Stromal cell of bone marrow (primary cell): ENCODE measurements around the gene PLD2.

Experiments used
- DNase-seq: peaks from one replicate; pipeline ENCODE4 v3.0.0-alpha.2; 2012; ENCODE audit warnings: low read depth

The PLD2 gene

DNA sequence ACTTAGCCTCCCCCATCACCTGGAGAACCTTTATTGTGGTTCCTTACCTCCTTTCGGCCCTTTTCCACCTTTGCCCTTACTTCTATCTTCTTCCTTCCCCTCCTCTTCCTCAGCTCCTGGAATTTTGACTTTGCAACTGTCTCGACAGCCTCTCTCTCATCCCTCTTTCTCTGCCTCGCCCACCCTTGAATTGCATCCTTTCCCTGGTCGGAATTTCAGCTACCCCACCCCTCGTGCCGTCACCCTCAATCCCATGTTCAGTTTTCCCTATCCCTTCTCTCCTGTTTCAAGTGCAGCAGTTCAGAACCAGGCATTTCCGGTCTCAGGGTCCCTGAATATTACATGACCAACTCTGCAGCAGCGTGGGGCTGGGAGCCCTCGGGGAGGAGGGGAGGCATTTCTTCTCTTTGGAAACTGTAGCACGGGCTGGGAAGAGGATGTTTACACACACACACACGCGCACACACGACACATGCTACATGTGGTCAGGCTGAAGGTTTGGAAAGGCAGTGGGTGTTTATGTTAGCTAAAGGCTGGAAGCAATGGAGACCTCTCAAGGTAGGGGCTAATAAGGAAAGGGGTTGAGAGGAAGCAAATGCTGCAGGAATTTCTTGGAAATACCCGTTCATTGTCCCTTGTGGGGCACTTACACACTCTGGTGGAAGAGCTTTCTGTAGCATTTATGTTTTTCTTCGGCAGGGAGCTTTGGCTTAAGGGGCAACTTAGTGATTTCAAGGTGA is 27.2 kb downstream of the PLD2 start:
- no peak for DNase-seq

DNA sequence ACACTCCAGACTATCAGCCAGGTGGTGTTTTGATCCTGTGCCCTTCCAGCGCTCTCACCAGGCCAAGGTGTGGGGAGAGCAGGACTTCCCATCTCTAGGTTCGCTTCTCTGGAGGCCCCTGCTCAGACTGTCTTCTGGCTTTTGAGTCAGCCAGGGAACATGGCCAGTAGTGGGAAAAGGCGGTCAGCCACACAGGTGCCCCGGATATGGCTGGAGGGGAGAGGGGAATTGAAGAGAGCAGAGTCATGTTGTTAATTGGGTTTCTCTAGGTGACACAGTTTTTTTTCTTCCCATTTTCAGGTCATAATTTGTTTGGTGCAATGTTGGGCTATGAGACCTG is 27.7 kb downstream of the PLD2 start:
- no peak for DNase-seq

DNA sequence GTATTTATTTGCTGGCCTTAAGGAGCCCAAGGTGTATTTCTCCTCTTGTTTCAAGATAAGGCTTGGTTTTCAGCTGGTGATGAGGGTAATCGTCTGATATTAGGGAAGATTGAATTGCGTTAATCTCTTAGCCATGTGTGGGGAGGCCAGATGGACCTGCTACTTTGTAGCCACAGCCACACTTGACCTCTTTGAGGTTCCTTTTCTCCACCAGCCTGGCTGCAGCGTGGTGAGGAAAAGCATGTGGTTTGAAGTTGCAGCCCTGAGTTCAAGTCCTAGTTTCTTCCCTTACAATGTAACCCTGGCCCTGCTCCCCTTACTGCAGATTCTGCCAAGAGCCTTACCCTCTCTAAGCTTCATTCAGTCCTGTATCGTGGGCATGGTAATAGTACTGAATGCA is 29.3 kb downstream of the PLD2 start:
- DNase-seq: no peak

DNA sequence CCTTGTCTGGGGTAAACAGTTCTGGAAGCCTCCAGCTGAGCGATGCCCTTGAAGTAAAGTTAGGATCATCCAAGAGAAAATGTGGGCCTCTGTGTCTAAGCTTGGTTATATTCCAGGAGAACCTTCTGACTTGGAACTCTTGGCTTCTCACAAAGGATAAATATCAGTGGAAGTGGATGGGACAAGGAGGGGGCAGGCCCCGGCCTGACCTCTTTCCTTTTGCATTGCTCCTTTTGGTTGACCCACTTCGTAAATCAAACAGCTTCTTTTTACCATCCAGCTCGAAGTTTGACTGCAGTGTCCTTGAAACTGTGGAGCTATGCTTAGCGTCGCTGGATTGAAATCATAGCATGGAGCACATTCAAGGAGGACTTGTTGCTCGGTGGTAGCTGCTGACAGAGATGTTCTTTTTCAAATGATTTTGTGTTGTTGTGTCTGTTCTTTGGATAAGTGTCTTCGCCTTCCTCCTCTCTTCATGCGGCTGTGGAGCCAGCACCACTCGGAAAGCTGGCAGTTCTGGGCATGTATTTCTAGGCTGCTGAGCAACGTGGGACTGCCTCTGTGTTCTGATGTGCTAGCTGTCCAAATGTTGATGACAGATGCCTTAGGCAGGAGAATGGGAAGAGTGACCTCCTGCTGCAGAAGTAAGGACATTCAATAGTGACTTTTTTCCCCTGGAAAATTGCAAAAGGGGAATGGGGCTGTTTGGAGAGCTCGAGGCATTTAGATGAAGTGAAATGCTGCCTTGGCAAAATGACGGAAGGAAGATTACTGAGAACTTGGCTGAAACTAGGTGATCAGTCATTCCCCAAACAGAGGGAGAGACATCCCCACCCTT is 30.7 kb downstream of the PLD2 start:
- DNase-seq: no peak

DNA sequence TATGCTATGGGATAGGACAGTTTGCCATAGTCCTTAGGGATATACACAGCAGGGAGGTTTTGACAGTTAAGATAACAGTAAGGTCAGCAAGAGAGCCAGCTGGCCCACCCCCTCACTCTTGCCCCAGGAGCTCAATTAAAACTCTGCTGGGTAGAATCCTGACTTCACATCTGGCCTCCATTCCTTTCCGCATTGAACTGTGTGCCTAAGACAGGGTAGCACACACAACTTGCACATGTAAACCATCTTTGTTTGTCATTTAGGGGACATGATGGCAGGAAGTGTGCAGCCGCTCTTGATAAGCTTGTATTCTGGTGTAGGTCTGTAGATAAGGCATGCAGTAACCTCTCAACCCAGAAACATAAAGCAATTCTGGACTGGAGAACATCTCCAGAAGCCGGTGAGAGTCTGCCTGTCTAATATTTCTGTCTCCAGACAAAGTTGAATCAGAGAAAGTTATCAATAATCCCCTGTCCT is 31.4 kb downstream of the PLD2 start:
- DNase-seq: no peak

DNA sequence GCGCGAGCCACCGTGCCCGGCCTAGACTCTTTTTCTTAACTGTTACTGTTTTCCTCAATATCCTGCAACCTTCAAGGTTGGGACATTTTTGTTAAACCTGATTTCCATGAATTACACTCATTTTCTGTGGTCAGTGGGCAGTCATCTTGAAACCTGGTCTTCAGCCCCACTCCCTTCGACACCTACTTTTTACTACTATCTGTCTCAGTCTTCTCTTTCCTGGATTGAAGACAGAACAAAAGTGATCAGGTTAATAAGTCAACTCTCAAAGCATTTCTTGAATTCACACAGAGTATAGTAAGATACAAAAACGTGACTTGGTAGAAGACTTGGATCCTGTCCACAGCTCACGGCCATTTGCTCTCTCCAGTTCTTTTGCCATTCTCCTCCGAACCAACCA is 32.3 kb downstream of the PLD2 start:
- no peak for DNase-seq

DNA sequence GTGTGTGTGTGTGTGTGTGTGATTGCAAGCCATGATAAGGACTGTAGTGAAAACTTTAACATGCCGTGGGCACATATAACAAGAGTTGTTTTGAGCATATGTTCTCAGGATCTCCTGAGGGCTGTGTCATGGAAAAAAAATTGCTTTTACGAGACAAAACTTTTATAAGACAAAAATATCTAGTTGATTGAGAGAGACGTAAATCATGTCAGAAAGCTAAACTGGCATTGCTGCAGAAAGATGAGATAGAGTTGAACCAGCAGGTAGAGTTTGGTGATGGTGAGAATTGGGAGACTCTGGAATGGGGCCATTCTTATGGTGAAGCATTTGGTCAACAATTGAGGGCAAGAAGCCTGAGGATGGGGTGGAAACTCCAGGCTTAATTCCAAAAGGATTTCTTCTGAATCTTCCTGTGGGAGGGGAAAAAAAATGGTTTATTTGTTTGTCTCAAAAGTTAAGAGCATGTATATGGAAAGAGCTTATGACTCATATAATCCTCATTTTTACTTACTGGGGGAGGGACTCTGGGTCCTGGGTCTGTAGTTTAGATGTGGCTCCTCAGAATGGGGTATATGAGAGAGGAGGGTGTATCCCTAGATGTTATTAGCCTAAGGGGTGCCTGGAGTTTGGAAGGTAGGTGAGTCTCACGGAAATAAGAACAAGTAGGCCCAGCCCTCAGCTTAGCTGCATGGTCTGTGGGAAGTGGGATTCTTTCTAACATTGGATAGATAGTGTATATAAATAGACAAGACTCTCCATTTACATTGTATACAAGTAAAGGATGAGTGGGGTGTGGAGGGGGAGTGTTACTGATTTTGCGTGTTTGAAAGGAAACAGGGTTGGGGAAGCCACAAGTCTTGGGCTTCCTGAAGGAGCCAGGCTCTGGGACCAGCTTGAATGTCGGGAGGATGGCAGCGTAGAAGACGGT is 33.3 kb downstream of the PLD2 start:
- DNase-seq: no peak

DNA sequence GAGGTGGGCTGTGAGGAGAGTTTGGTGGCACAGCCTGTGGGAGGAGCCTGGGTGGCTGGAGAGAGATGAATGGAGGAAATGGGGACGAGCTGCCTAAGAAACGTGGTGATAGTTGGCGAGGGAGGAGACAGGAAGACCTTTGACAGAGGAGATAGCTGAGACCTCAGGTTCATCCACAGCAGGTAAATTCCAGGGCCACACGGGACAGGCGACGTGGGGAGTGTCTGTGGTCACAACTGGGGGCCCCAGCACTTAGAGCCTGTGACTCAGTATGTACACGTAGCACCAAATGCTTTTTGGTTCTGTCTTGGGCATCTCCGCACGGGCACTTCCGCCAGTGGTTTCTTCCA is 33.9 kb downstream of the PLD2 start:
- no peak for DNase-seq

DNA sequence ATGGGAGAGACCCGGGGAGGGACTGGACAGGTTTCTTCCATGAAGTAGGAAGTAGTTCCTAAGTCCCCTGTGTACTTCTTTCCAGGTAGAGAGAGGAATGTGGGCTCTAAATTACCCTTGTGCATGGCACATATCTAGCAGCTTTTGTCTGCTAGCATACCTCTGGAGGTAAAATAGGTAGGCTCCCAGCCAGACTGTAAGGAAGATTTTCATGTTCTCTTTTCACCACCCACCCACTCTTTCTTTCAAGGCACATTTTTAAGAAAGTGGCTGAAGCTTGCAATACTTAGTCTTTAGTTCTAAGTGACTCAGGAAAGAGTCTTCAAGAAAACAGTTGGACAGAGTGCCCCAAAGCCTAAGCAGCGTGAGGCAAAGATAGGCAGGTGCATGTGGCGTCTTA is 35.4 kb downstream of the PLD2 start:
- DNase-seq: no peak

DNA sequence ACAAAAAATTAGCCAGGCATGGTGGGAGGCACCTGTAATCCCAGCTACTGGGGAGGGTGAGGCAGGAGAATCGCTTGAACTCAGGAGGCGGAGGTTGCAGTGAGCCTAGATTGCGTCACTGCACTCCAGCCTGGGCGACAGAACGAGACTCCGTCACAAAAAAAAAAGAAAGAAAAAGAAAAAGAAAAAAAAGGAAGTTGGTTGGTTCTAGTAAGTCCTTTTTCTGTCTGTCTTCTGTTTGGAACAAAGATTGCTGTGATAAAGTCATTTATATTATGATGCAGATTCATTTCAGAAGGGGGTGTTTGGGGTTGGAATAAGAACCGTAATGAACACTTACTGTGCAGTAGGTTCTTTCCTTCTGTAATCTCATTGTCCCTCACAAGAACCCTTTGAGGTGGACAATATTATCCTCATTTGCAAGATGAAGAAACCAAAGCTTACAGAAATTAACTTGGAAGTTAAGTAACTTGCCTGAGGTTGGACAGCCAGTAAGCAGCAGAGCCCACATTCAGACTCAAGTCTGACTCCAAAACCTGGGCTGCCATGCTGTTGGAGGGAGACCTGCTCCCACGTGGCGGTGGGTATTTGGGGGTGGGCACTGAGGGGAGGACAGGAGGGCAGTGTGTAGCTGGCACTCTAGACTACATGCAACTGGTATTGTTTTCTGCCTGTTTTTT is 36.5 kb downstream of the PLD2 start:
- DNase-seq: no peak

DNA sequence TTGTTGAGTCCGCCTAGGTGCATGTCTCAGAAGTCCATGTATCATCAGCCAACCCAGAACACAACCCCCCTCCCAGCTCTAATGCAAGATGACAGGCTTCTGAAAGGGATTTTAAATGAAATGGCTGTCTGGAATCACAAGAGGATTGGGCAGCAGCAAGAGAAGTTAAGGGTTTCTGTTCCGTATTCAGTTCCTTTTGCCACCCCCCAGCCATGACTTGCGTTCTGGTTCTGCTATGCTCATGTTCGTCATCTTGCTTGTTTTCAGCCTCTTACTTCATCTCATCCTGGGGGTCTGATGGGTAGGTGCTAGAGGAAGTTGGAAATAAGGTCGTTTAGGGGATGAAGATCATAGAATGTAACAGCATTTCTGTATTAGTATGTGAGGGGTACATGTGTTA is 38.2 kb downstream of the PLD2 start:
- DNase-seq: no peak

DNA sequence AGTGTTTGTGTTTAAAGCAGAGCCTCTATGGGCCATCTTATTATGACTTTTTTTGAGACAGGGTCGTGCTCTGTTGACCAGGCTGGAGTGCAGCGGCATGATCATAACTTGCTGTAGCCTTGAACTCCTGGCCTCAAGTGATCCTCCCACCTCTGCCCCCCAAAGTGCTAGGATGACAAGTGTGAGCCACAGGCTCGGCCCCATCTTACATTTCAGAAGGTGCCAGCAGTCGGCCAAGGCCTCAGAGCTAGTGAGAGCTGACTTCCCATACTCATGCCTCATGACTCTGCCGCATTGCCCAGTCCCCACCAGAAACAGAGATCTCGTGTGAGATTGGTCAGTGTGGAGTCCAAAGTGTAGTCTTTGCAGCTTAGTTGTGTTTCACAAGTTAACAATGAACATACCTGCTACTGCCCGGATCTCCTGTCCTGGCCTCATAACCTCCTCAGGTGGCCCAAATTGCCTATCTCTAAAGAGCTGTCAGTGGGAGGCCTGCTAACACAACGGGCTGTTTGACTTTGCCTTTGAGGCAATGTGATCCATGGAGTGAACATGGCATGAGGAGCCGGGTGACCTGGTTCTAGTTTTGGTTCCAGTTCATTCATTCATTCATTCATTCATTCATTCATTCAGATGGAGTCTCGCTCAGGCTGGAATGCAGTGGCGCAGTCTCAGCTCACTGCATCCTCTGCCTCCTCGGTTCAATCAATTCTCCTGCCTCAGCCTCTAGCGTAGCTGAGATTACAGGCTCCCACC is 39.9 kb downstream of the PLD2 start:
- no peak for DNase-seq

DNA sequence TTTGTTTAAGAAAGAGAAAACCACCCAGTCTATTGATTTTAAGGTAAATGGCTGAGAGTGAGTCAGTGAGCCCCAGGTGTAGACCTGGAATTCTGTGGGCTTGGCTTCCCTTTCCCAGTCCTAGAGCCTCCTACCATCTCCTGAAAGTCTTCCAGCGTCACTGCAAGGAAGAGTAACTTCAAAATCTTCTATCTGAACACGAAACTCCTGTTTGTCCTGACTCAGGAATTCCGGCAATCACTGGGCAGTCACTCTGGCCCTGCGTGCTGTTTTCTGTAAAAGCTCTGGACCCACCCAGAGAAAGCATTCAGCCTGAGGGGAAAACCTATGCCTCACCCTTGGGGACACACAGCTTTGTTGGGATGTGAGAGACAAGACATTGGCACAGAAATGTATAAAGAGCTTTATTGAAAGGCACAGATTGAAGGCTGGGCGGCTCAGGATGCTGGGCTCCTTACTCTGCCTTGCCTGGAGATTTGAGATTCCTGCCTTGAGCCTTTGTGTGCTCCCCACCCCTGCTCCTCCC is 42.1 kb downstream of the PLD2 start:
- no peak for DNase-seq

DNA sequence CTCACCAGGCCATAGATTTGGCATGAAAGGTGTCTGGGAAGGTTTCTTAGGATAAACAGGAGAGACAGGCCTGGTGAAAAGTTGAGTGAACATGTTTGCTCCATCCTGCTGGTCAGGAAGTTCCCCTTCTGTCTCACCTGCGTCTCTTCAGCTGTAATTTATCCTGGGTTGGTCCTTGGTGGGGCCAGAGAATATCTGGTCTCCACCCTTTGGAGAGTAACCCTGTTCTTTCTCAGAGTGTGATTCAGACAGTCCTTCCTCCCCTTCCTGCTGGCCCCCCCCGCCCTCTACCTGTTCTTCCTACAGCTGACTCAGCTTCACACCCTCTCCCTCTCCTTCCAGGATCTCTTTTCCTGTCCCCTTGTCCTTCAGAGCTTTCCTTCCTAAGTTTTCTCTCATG is 43.3 kb downstream of the PLD2 start:
- no peak for DNase-seq

DNA sequence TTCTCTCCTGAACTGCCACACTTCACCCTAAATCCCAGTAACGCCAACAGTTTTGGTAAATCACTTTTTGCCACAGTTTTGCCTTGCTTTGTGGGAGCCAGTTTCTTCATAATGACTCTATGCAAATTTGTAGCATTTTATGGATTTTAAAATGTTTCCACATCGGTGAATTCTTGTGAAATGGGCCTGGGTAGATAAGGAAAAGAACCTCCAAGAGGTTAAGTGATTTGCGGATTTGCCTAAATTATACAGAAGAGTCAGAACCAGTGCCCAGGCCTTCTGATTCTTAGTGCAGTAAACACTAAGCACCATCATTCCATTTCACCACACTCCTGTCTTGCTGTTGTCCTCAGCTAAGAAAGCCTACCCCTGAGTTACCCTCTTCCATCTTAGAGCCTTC is 44.1 kb downstream of the PLD2 start:
- no peak for DNase-seq

DNA sequence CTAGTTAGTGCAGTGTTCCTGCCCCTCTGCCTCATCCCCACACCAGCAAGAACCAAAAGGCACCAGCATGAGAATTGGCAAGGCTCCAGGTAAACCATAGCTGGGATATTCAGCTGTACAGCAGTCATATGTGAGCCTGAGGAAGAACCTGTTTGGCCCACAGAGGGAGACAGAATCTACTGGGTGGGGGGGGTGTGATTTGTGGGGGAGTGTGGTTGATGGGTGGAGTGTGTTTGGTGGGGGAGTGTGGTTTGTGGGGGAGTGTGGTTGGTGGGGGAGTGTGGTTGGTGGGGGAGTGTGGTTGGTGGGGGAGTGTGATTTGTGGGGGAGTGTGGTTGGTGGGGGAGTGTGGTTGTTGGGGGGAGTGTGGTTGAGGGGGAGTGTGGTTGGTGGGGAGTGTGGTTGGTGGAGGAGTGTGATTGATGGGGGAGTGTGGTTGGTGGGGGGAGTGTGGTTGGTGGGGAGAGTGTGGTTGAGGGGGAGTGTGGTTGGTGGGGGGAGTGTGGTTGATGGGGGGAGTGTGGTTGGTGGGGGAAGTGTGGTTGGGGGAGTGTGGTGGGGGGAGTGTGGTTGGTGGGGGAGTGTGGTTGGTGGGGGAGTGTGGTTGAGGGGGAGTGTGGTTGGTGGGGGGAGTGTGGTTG is 45.7 kb downstream of the PLD2 start:
- DNase-seq: peak; percentile 29

DNA sequence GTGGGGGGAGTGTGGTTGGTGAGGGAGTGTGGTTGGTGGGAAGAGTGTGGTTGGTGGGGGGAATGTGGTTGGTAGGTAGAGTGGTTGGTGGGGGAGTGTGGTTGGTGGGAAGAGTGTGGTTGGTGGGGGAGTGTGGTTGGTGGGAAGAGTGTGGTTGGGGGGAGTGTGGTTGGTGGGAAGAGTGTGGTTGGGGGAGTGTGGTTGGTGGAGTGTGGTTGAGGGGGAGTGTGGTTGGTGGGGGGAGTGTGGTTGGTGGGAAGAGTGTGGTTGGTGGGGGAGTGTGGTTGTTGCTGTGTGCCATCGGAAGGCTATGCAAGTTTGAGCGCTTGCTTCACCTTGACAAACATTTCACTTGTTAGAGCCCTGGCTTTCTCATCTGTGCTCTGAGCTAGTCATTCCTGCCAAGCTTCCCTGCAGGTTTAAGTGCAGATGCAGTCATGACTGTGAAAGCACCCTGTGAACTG is 46.3 kb downstream of the PLD2 start:
- DNase-seq: no peak

DNA sequence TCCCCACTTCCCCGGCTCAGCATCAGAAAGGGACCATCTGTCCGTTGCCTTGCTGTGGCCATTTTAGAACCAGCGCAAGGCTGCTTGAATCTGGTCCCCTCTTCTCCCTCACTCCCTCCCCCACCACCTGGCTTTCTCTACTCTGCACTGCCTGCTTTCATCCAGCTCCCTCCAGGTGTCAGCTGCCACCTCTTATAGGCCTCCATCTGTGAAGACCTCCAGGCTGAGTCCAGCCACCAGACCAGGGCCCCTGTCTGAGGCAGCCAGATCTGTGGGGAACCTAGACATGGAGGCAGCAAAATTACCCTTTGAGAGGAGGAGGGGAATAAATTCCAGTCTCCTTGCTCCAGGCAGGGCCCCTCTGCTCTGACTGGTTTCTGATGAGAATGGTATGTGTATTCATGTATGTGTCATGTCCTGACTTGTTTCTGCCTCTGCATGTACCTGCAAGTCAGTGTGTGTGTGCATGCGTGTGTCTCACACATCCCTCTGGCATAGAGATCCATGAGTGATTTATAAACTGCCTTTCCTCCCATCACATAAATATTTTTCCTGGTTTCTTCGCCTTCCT is 47.2 kb downstream of the PLD2 start:
- DNase-seq: no peak

DNA sequence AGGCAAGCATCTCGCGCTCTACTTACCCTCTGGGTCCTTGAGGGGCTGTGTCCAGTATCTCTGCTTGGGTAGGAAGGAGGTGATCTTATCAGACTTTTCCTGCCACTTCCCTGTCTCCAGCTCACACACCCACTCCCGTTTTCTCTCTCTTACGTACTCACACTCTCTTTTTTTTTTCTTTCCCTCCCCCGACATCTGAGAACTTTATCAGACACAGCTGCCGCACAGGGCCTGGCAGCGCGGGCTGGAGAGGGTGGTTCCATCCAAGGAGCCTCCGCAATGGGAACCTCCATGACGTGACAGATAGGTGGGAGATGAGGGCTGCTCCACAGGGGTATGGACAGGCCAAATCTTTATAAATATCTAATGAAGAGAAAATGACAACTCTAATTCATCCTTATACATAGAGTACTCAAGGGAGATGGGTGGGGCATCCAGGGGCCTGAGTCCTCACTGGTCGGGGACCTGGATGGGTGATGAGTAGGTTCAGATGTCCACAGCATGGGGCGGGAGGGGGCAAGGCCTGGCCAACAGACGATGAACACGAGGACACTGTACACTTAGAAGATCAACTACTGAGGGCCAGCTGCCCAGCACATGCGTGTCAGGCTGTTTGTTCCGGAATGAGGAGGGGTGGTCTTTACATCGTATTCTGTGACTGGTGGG is 49.5 kb downstream of the PLD2 start:
- no peak for DNase-seq

DNA sequence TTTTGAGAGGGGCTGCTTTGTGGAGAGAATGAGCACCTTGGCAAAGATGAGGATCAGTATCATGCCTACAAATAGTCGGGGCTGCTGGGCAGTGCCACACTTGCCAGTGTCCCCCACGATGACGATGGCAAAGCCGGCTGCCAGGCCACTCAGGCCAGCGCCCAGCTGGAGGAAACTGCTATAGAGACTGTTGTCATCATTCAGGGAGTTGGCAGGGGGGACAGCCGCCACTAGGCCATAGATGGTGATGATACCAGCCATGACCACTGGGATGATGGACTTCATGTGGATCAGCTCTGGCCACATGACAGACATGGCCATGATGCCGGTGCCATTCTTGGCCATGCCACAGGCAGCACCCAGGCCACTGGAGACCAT is 50.0 kb downstream of the PLD2 start:
- DNase-seq: no peak
